GM06990 (cell line): ENCODE measurements around the gene KLHL29.

Experiments
- DNase-seq: peaks from one replicate; pipeline ENCODE4 v3.0.0-alpha.2; 2011; ENCODE audit not compliant: insufficient read length; ENCODE audit errors: extremely low read depth
- H3K27me3 ChIP-seq: replicated peaks from 2 replicates; pipeline ENCODE4 v1.6.0; 2011; ENCODE audit warnings: low read length; ENCODE audit not compliant: control insufficient read depth, insufficient read depth
- H3K36me3 ChIP-seq: 2 replicates; pipeline ENCODE4 v1.5.1; 2011; ENCODE audit warnings: low read length; ENCODE audit not compliant: control insufficient read depth, insufficient read depth
- H3K4me3 ChIP-seq: replicated peaks from 2 replicates; pipeline ENCODE4 v1.5.1; 2011; ENCODE audit warnings: low read depth, mild to moderate bottlenecking, control low read depth, low read length
- TF ChIP-seq, protein P1 (sequence below): IDR thresholded peaks from 2 replicates; pipeline ENCODE4 v1.5.1; 2011; ENCODE audit warnings: low read length, control low read depth, mild to moderate bottlenecking, inconsistent platforms; ENCODE audit not compliant: insufficient read depth, poor library complexity, severe bottlenecking

KLHL29 gene

DNA sequence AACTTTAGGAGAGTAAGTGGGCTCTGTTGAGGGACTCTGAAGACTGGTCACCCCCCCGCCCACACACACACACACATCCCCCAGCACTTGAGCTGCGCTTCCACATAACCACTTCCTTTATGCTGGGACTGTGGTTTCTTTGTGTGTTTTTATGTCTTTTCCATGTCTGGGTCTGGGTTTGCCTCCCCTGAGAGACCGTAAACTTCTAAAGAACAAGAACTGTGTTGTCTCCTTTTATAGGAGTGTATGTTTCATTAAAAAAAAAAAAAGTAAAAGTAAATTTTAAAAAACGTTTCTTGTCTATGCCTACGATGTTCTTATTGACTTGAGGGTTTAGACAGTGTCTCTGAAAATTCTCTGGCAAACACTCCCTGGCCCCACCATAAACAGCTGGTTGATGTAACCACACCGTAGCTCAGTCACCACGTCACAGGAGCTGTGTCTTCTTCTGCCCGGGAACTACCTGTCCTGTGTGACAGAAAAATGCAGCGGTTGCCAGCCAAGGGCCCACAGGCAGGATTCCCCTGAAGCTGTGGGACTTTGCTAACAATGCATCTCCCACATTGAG lies 68.0 kb downstream of the KLHL29 start:
- H3K4me3 ChIP-seq: peak overlapping the region; percentile 18; the same call in 1 of the 2 replicates

DNA sequence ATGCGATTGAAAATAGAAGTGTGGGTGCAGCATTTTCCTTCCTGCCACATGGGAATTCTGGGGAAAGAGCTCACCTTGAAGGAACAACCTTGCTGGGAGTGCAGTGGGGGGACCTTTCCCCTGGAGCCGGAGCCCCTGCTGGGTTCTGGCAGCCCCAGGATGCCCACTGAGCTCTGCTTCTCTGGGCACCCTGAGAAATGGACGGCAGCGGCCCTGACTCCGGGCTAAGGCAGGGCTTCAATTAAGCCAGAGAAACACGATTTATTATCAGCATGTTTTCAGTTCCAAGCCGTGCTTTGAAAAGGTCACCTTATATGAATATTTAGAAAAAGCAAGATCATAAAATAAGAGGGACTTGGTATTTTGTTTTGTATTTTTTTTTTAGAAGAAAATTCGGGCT lies 68.5 kb downstream of the KLHL29 start:
- no peaks in the 10 kb centered on the region for H3K27me3 ChIP-seq
- no peak for DNase-seq
- H3K36me3 ChIP-seq: no peaks in the 10 kb centered on the region
- TF ChIP-seq, protein P1, sequence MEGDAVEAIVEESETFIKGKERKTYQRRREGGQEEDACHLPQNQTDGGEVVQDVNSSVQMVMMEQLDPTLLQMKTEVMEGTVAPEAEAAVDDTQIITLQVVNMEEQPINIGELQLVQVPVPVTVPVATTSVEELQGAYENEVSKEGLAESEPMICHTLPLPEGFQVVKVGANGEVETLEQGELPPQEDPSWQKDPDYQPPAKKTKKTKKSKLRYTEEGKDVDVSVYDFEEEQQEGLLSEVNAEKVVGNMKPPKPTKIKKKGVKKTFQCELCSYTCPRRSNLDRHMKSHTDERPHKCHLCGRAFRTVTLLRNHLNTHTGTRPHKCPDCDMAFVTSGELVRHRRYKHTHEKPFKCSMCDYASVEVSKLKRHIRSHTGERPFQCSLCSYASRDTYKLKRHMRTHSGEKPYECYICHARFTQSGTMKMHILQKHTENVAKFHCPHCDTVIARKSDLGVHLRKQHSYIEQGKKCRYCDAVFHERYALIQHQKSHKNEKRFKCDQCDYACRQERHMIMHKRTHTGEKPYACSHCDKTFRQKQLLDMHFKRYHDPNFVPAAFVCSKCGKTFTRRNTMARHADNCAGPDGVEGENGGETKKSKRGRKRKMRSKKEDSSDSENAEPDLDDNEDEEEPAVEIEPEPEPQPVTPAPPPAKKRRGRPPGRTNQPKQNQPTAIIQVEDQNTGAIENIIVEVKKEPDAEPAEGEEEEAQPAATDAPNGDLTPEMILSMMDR: no peak
- H3K4me3 ChIP-seq: no peak overlapping the region

More for the DNA sequence above, 68.0 kb downstream of the KLHL29 start:
- no peaks in the 10 kb centered on the region for H3K27me3 ChIP-seq
- TF ChIP-seq, protein P1: no peak
- DNase-seq: peak; percentile 52
- H3K36me3 ChIP-seq: no peaks in the 10 kb centered on the region

DNA sequence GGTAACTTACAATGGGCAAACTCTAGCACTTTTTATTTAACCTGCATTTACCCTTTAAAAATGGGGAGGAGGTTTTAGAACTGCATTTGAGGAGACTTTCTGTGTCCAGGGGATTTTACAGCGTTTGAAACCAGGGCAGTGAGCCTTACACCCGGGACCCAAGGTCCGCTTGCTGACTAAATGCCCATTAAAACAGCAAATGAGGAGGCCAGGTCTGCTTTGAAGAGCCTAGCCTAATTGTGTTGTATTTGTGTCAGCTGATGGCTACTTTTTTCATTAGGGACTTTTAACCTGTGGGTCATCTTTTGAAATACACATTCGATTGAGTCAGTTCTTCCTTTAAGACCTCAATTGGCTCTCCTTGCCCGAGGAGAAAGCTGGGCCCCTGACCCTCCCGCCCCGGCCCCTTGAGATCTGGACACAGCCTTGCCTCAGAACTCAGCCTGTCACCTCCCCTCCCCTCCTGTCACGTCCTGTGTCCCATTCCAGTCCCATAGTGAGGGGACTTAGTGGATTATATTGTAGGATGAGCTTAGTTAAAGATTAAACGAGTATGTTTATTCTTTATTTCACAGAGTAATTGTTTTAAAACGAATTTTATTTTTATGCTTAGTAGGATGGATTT lies 69.0 kb downstream of the KLHL29 start:
- no peak for DNase-seq
- TF ChIP-seq, protein P1: no peak
- Histone ChIP-seq H3K4me3 (no peak overlapping the region), H3K27me3 (no peaks in the 10 kb centered on the region), H3K36me3 (no peaks in the 10 kb centered on the region)

DNA sequence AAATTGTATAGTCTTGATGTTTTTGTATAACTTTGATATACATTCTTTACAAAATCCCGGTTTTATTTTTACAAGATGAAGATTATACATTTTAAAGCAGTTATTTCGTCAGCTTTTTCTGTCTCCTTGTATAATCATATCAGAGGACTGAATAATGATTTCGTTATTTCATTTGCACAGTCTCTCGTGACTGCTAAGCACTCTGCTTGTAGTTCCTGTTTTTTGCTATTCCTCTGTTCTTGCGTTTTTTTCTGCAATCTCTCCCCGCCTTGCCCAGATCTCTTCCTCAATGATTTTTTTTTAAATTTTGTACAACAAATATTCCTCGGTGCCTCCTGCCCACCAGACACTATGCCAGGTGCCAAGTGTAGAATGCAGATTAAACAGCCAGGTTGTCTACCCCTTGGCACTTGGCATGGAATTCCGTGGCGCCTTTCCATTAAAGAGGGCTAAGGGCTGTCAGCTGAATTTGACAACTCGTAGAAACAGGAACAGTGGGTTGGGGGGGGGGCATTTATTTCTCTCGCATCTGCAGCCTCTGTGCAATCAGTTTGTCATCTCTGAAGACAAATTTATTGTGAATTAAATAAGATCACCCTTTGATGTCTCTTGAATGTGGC lies 69.6 kb downstream of the KLHL29 start:
- Histone ChIP-seq H3K27me3 (no peaks in the 10 kb centered on the region), H3K4me3 (no peak overlapping the region), H3K36me3 (no peaks in the 10 kb centered on the region)
- TF ChIP-seq, protein P1: no peak
- no peak for DNase-seq

DNA sequence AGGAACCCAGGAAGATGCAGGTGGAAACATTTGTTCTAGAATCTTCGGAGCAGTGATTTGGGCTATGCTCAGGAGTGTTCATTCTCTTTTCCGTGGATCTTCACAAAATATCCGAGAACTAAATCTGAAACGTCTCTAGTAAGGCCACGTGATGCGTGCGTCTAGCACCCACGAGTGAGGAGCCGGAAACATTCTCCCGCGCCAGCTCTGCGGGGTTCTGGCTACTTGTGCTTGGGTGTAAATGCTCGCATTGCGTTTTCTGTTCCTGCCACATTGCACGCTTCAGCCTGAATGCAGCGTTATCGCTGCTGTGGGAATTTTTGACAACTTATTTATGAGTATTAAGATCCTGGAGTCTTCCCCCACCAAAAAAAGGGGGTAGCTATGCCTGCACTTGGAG lies 71.4 kb downstream of the KLHL29 start:
- DNase-seq: no peak
- TF ChIP-seq, protein P1: no peak
- Histone ChIP-seq H3K36me3 (no peaks in the 10 kb centered on the region), H3K4me3 (no peak overlapping the region), H3K27me3 (no peaks in the 10 kb centered on the region)
